Testis (tissue), 3 donors: ENCODE measurements around the gene PRKAA1. TPM values are rescaled to one million over a fixed set of nuclear protein-coding genes. Genes with fewer than 3 reads are reported as not detected.

Experiments used
- DNase-seq: peaks from one replicate; pipeline ENCODE4 v3.0.0-alpha.2; 2019
- H3K27ac ChIP-seq, 2 donors: fragments of 200-600 bp; sonication (generic); one replicate each; pipeline ENCODE4 v1.5.1; 2019
- H3K27me3 ChIP-seq: fragments of 200-600 bp; sonication (generic); one replicate; pipeline ENCODE4 v1.5.1; 2019
- H3K36me3 ChIP-seq: fragments of 200-600 bp; sonication (generic); one replicate; pipeline ENCODE4 v1.5.1; 2017; ENCODE audit warnings: low read depth; ENCODE audit errors: missing control alignments
- H3K4me1 ChIP-seq: fragments of 200-600 bp; sonication (generic); one replicate; pipeline ENCODE4 v1.5.1; 2019
- H3K4me3 ChIP-seq, 2 donors: fragments of 200-600 bp; sonication (generic); one replicate each; pipeline ENCODE4 v1.5.1; 2017 to 2019
- H3K9me3 ChIP-seq: fragments of 200-600 bp; sonication (generic); one replicate; pipeline ENCODE4 v1.5.1; 2017
- POLR2A ChIP-seq: fragments of 450-650 bp; IDR thresholded peaks from one replicate; pipeline ENCODE4 v1.6.1; 2017; ENCODE audit warnings: antibody characterized with exemption, mild to moderate bottlenecking, moderate library complexity
- WGBS, 2 donors: methylation state at CpG; one replicate each; pipeline ENCODE4 v1.1.5; 2018; 5-methylcytosine and 5-hydroxymethylcytosine counted together
- intact Hi-C: fragments of 100-400 bp; cut with DNase I; formaldehyde crosslinking; loops from one replicate; pipeline ENCODE4 v1.15.1; 2023; ENCODE audit warnings: low total_unique reads
- polyA plus RNA-seq: library from polyadenylated mRNA; stranded (reverse); fragments of 350-450 nt; fragmentation: Illumina TruSeq; extraction: RNeasy Lipid Tissue Mini Kit (QIAGEN cat#74804); gene quantifications from one replicate; pipeline ENCODE4 v1.2.3, GENCODE V29; 2014; ENCODE audit warnings: low read depth, low replicate concordance; ENCODE audit not compliant: insufficient read depth
- total RNA-seq, 2 donors: library from RNA; depleted of rRNA; stranded (reverse); fragments of >200 nt; gene quantifications; one replicate each; pipeline ENCODE4 v1.2.3, GENCODE V29; 2016
- TF ChIP-seq, protein P1 (sequence below), 3 experiments: fragments of 450-650 bp in 2 of 3; fragments of 200-600 bp in 1 of 3; sonication (generic) in 1 of 3; IDR thresholded peaks; one replicate each; pipeline ENCODE4 v1.5.1; 2016 to 2019; ENCODE audit warnings: antibody characterized with exemption in 3 of 3, mild to moderate bottlenecking in 2 of 3, moderate library complexity in 1 of 3

PRKAA1 gene
- total and polyA plus RNA-seq, 3 donors from 2014 or later: 81.7 to 144 (median 92.8) TPM

DNA sequence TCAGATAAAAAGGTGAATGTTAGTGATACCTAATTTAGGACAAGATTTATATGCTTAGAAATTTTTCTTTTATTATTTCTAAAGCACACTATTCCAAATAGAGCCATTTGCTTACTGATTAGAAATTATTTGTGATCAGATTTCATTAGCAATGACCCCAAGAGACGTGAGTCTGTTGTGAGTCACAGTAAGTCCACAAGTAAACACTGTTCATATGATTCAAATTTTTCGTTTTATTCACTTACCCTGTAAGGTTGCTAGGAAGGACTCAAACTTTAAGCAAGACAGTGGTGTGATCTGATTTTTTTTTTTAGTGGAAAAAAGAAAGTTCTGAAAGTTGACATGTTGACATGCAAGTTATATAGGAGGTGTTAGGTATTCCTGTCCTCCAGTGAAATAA is 44.2 kb upstream of the PRKAA1 start:
- TF ChIP-seq POLR2A: no peak
- TF ChIP-seq, protein P1, sequence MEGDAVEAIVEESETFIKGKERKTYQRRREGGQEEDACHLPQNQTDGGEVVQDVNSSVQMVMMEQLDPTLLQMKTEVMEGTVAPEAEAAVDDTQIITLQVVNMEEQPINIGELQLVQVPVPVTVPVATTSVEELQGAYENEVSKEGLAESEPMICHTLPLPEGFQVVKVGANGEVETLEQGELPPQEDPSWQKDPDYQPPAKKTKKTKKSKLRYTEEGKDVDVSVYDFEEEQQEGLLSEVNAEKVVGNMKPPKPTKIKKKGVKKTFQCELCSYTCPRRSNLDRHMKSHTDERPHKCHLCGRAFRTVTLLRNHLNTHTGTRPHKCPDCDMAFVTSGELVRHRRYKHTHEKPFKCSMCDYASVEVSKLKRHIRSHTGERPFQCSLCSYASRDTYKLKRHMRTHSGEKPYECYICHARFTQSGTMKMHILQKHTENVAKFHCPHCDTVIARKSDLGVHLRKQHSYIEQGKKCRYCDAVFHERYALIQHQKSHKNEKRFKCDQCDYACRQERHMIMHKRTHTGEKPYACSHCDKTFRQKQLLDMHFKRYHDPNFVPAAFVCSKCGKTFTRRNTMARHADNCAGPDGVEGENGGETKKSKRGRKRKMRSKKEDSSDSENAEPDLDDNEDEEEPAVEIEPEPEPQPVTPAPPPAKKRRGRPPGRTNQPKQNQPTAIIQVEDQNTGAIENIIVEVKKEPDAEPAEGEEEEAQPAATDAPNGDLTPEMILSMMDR (IDR thresholded peaks at IDR 0.05): no peak
- intact Hi-C loops: no loop called here

DNA sequence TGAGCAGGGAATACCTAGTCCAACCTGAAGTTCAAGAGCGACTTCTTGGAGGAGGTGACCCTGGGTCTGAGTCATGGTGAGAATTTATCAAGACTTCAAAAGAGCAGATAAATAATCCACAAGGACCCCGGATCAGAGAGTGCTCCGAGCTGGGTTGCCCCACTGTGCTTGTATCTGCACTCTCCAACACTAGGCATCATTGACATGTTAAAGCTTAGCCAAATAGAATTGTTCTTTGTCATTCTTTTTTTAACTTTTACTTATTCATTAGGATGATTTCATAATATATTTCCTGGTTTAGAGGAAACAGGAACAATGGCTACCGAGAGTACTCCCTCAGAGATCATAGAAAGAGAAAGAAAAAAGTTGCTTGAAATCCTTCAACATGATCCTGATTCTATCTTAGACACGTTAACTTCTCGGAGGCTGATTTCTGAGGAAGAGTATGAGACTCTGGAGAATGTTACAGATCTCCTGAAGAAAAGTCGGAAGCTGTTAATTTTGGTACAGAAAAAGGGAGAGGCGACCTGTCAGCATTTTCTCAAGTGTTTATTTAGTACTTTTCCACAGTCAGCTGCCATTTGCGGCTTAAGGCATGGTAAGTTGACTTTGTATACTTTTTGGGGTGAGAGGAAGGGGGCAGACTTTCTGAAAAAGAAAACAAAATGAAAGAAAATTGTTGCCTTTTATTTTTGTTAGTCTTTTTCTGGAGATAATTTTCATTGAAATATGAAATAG is 43.1 kb upstream of the PRKAA1 start, which contains the start of gene CARD6:
TSS of gene CARD6 (plus strand) at position 300 of the 738 bp plus-strand sequence. CDS start at position 316, 16 bp downstream.
- Histone ChIP-seq H3K4me3 (peak within 1 kb of the TSS in 1 of 2 donors; percentile 47), H3K27me3 (no peaks in the 10 kb centered on the region), H3K36me3 (no peaks in the 10 kb centered on the region), H3K27ac (peak within 1 kb of the TSS; percentile 48 to 68), H3K4me1 (peaks cover 7% of the 10 kb centered on the region), H3K9me3 (no peaks in the 10 kb centered on the region)
- no peak for TF ChIP-seq POLR2A
- TF ChIP-seq, protein P1 (IDR thresholded peaks at IDR 0.05): no peak
- intact Hi-C loops: no loop called here
- no peak for DNase-seq
- 38 to 43% methylated on average over 9 of the region's 9 CpGs for WGBS, 2 donors

More for the DNA sequence above, 44.2 kb upstream of the PRKAA1 start:
- Histone ChIP-seq H3K27ac (no peak overlapping the region), H3K27me3 (no peaks in the 10 kb centered on the region), H3K36me3 (no peaks in the 10 kb centered on the region), H3K9me3 (no peaks in the 10 kb centered on the region), H3K4me3 (no peak overlapping the region), H3K4me1 (peaks cover 7% of the 10 kb centered on the region)
- WGBS, 2 donors: 55 to 56% methylated on average over 2 of the region's 2 CpGs
- DNase-seq: no peak

DNA sequence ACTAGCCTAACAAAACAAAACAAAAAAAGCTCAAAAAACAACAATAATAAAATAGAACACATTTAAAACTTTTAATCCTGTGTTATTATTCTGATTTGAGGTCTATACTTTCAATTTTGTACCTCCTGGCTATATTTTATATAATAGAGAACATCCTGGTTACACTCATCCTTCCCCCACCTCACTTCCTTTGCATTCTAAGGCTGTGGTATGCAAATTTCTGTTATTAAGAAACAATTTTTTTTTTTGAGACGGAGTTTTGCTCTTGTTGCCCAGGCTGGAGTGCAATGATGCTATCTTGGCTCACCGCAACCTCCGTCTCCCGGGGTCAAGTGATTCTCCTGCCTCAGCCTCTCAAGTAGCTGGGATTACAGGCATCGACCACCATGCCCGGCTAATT is 39.9 kb upstream of the PRKAA1 start:
- WGBS, 2 donors: 88 to 94% methylated on average over 6 of the region's 6 CpGs
- intact Hi-C loops: no loop called here
- no peaks in the 10 kb centered on the region for H3K36me3 ChIP-seq
- TF ChIP-seq, protein P1 (IDR thresholded peaks at IDR 0.05): no peak
- no peak for TF ChIP-seq POLR2A
- no peaks in the 10 kb centered on the region for H3K27me3 ChIP-seq
- DNase-seq: no peak
- H3K27ac ChIP-seq: no peak overlapping the region
- peaks cover 13% of the 10 kb centered on the region for H3K4me1 ChIP-seq
- H3K9me3 ChIP-seq: no peaks in the 10 kb centered on the region
- no peak overlapping the region for H3K4me3 ChIP-seq

DNA sequence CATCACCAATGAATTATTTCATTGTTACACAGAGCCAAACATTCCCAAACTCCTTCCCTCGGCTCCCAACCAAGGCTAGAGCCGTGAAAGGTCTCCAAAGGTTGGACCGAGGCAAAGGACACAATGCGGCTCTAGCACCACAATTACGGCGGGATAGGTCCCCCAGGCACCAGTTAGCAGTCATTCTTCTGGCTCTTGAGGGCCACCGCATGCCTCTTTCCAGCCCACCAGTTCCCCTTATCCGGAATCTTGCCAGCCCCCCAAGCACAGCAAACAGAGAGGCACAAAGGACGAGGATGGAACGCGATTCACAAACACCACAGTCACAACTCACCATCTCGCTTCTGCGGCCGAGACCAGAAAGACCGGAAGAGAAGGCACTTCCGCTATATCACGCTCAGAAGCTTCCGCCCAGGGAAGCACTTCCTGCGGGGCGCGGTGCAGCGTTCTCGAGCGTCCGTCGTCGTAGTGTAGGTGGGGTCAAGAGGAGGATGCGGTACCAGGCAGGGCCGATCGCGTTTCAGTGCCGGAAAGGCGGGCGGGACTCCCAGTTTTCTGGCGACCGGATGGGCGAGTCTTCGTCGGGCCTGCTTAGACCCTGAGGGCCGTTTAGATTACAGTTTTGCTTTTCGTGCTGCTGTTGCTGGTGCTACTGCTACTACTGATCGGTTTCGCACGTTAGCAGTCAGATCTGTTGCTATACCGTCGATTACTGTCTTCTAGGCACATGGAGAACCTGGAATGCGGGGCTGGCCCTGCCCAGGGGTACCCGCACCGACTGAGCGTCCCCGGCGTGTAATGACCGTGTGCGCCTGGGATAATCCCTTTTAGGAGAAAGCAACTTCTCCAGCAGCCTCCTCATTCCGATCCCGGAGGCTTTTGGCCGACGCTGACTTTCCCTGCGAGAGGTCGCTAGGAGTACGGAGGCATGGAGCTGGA is 36.9 kb upstream of the PRKAA1 start, which contains the start of gene RPL37:
TSS of gene RPL37 (minus strand) at position 374 of the 939 bp plus-strand sequence. CDS start at position 337, 37 bp downstream.
- intact Hi-C loops: no loop called here
- 2% methylated on average over 37 to 61 of the region's 61 CpGs for WGBS, 2 donors
- no peaks in the 10 kb centered on the region for H3K9me3 ChIP-seq

More for the DNA sequence above, 36.9 kb upstream of the PRKAA1 start, which contains the start of gene RPL37:
- no peaks in the 10 kb centered on the region for H3K27me3 ChIP-seq
- no peaks in the 10 kb centered on the region for H3K36me3 ChIP-seq
- peak within 1 kb of the TSS; percentile 60 to 93 for H3K4me3 ChIP-seq
- peak within 1 kb of the TSS; percentile 92 to 97 for H3K27ac ChIP-seq
- peak; percentile 97 for DNase-seq
- TF ChIP-seq POLR2A: peak; percentile 6
- TF ChIP-seq, protein P1 (IDR thresholded peaks at IDR 0.05): no peak
- H3K4me1 ChIP-seq: peaks cover 9% of the 10 kb centered on the region
